GM12878 (cell line): ENCODE measurements around the gene SLC30A7. TPM values are rescaled to one million over a fixed set of nuclear protein-coding genes. Genes with fewer than 3 reads are reported as not detected.
A peak's percentile ranks its signal among the peaks of the same experiment; 100 is the strongest.

ENCODE experiments used
- ATAC-seq: fragments of 200-7000 bp; cut with Tn5 transposase; 3 replicates; pipeline ENCODE4 v1.9.1; 2020; ENCODE audit warnings: mild to moderate bottlenecking, moderate library complexity
- BruUV-seq: library from RNA; stranded (reverse); fragments of 400-500 nt; replicated peaks from 2 replicates; lab custom pipeline; 2021; lab: Mats Ljungman, UMichigan
- CTCF ChIA-PET: fragments of 300-600 bp; sonication (Branson Sonifier 250); formaldehyde crosslinking; extraction: SDS; loops from one replicate; lab custom pipeline; 2021; ENCODE audit warnings: inconsistent platforms; lab: Yijun Ruan, JAX
- POLR2A ChIA-PET: fragments of 350-600 bp; formaldehyde crosslinking; extraction: SDS; loops from one replicate; lab custom pipeline; 2021; ENCODE audit warnings: inconsistent platforms; lab: Charles Lee
- RAD21 ChIA-PET: fragments of 300-600 bp; sonication (Branson Sonifier 250); formaldehyde crosslinking; loops from one replicate; lab custom pipeline; 2023; ENCODE audit warnings: antibody characterized with exemption; ENCODE audit not compliant: unreplicated experiment; lab: Charles Lee
- SMC1A ChIA-PET: fragments of 300-600 bp; sonication (Branson Sonifier 250); formaldehyde crosslinking; loops from one replicate; lab custom pipeline; 2023; ENCODE audit not compliant: unreplicated experiment, uncharacterized antibody; lab: Charles Lee
- DNase-seq: peaks from one replicate; pipeline ENCODE4 v3.0.0-alpha.2; 2011; ENCODE audit warnings: low read depth, low spot score
- FAIRE-seq: peaks from 3 replicates; lab custom pipeline; 2011; peaks lifted over from hg19 to GRCh38; lab: Jason Lieb, UNC
- H2AFZ ChIP-seq: 2 replicates; pipeline ENCODE4 v1.6.0; 2011; ENCODE audit warnings: low read depth, low read length, control low read depth; ENCODE audit not compliant: control insufficient read depth
- H3K27ac ChIP-seq: 2 replicates; pipeline ENCODE4 v1.5.1; 2011; ENCODE audit warnings: control low read depth; ENCODE audit not compliant: control insufficient read depth, insufficient read depth
- H3K27me3 ChIP-seq, 2 experiments: replicated peaks in 1 of 2; 2 replicates each; pipeline versions ENCODE4 v1.6.0 to v1.6.1; 2011; ENCODE audit warnings: low read length in 1 of 2; ENCODE audit not compliant: control insufficient read depth in 2 of 2, insufficient read depth in 2 of 2
- H3K36me3 ChIP-seq, 2 experiments: 2 replicates each; pipeline ENCODE4 v1.5.1; 2011; ENCODE audit warnings: low read length in 1 of 2; ENCODE audit not compliant: control insufficient read depth in 2 of 2, insufficient read depth in 2 of 2
- H3K4me1 ChIP-seq: 2 replicates; pipeline ENCODE4 v1.6.1; 2011; ENCODE audit warnings: mild to moderate bottlenecking, low read length, moderate library complexity, mixed read lengths; ENCODE audit not compliant: control insufficient read depth, insufficient read depth
- H3K4me2 ChIP-seq: 2 replicates; pipeline ENCODE4 v1.6.0; 2011; ENCODE audit warnings: control low read depth; ENCODE audit not compliant: control insufficient read depth, insufficient read depth
- H3K4me3 ChIP-seq: fragments of 200-600 bp; sonication (generic); 2 replicates; pipeline ENCODE4 v1.5.1; 2016
- H3K79me2 ChIP-seq: 2 replicates; pipeline ENCODE4 v1.6.0; 2011; ENCODE audit warnings: low read length; ENCODE audit not compliant: control insufficient read depth, insufficient read depth
- H3K9ac ChIP-seq: 2 replicates; pipeline ENCODE4 v1.8.0; 2011; ENCODE audit warnings: low read length, control low read depth, mixed read lengths; ENCODE audit not compliant: control insufficient read depth, insufficient read depth
- H3K9me3 ChIP-seq: replicated peaks from 3 replicates; pipeline ENCODE4 v1.5.1; 2011; ENCODE audit warnings: mild to moderate bottlenecking, low read length; ENCODE audit not compliant: control insufficient read depth, insufficient read depth
- H4K20me1 ChIP-seq: 2 replicates; pipeline ENCODE4 v1.6.0; 2011; ENCODE audit not compliant: control insufficient read depth, insufficient read depth
- CBX3 ChIP-seq: fragments of 200-600 bp; sonication (generic); IDR thresholded peaks from 2 replicates; pipeline ENCODE4 v1.6.1; 2016; ENCODE audit warnings: low read depth, borderline replicate concordance
- CBX5 ChIP-seq: sonication (generic); IDR thresholded peaks from 2 replicates; pipeline ENCODE4 v1.6.1; 2016; ENCODE audit warnings: low read depth, moderate library complexity, mild to moderate bottlenecking, inconsistent platforms
- EP300 ChIP-seq, 2 experiments: fragments of 150-350 bp in 1 of 2; IDR thresholded peaks; 2 replicates each; pipeline ENCODE4 v1.6.1; 2011 to 2012; ENCODE audit warnings: low read depth in 2 of 2, low read length in 2 of 2, borderline replicate concordance in 1 of 2, improper control_type of control experiment in 1 of 2, inconsistent platforms in 1 of 2; ENCODE audit not compliant: control insufficient read depth in 1 of 2
- FOXK2 ChIP-seq: fragments of 450-650 bp; IDR thresholded peaks from 2 replicates; pipeline ENCODE4 v1.6.1; 2017; ENCODE audit warnings: mild to moderate bottlenecking, moderate library complexity
- HDAC2 ChIP-seq: fragments of 200-600 bp; sonication (generic); IDR thresholded peaks from 2 replicates; pipeline ENCODE4 v1.6.1; 2017
- MTA3 ChIP-seq: IDR thresholded peaks from 2 replicates; pipeline ENCODE4 v1.6.1; 2012; ENCODE audit warnings: low read length, inconsistent platforms, borderline replicate concordance
- NFYA ChIP-seq: IDR thresholded peaks from 2 replicates; pipeline ENCODE4 v1.6.1; 2011; ENCODE audit warnings: low read depth, mild to moderate bottlenecking, low read length, improper control_type of control experiment, borderline replicate concordance
- RBBP5 ChIP-seq: fragments of 200-600 bp; sonication (generic); conservative IDR thresholded peaks from 2 replicates; pipeline ENCODE4 v1.6.1; 2016
- RELA ChIP-seq: fragments of 450-650 bp; IDR thresholded peaks from 2 replicates; pipeline ENCODE4 v1.8.0; 2014; ENCODE audit warnings: borderline replicate concordance; ENCODE audit not compliant: partially characterized antibody
- SKIL ChIP-seq: fragments of 450-650 bp; IDR thresholded peaks from 2 replicates; pipeline ENCODE4 v1.6.1; 2017; ENCODE audit warnings: mild to moderate bottlenecking, low read depth, inconsistent platforms; ENCODE audit not compliant: poor library complexity, severe bottlenecking
- SP1 ChIP-seq: IDR thresholded peaks from one replicate; pipeline ENCODE4 v1.6.1; 2011; ENCODE audit warnings: low read depth, low read length
- SPI1 ChIP-seq: IDR thresholded peaks from 2 replicates; pipeline ENCODE4 v1.6.1; 2011; ENCODE audit warnings: low read depth, mild to moderate bottlenecking, low read length, moderate library complexity, borderline replicate concordance; ENCODE audit not compliant: insufficient read depth
- TARDBP ChIP-seq: IDR thresholded peaks from 2 replicates; pipeline ENCODE4 v1.6.1; 2016; ENCODE audit warnings: borderline replicate concordance
- YY1 ChIP-seq: IDR thresholded peaks from 2 replicates; pipeline ENCODE4 v1.6.1; 2011; ENCODE audit warnings: low read depth, mild to moderate bottlenecking, low read length
- WGBS: methylation state at CpG from one replicate; pipeline ENCODE4 v1.1.6; 2016; ENCODE audit warnings: low lambda C conversion rate; ENCODE audit not compliant: insufficient replicate concordance, insufficient coverage; ENCODE audit errors: missing lambda C conversion rate; 5-methylcytosine and 5-hydroxymethylcytosine counted together
- in situ Hi-C: fragments of 300-500 bp; cut with MboI; formaldehyde crosslinking; loops from 9 replicates; pipeline ENCODE4 v1.14.3; 2018; ENCODE audit warnings: mixed read lengths
- intact Hi-C: fragments of 100-400 bp; cut with micrococcal nuclease; formaldehyde crosslinking; loops from one replicate; pipeline ENCODE4 v1.14.2; 2022; ENCODE audit not compliant: unreplicated experiment
- polyA plus RNA-seq, 11 experiments: library from polyadenylated mRNA; depleted of rRNA in 4 of 11; unstranded in 6 of 11; stranded (reverse) in 5 of 11; fragments of >200 nt; fragmentation: Nextera tagmentation in 4 of 11; fragmentation: Illumina TruSeq in 1 of 11; extraction: Ambion mirVana in 4 of 11; extraction: Trizol in 1 of 11; gene quantifications; 1 replicate in 1 of 11; 2 replicates in 10 of 11; pipeline versions ENCODE4 v1.2.1 to v1.2.3, GENCODE V29; 2011 to 2016; ENCODE audit warnings: inconsistent platforms in 2 of 11, missing spikeins in 2 of 11, low read depth in 1 of 11
- total RNA-seq, 4 experiments: library from RNA; depleted of rRNA in 3 of 4; stranded (reverse); fragments of >200 nt in 3 of 4; fragmentation: Illumina TruSeq in 1 of 4; extraction: Trizol in 1 of 4; gene quantifications; 2 replicates each; pipeline versions ENCODE4 v1.2.1 to v1.2.3, GENCODE V29; 2013 to 2021
- TF ChIP-seq, protein P1 (sequence below): fragments of 450-650 bp; formaldehyde crosslinking; IDR thresholded peaks from 2 replicates; pipeline ENCODE4 v1.5.0; 2022; ENCODE audit warnings: mild to moderate bottlenecking, missing genetic modification characterization

SLC30A7 gene
- total and polyA plus RNA-seq, 10 of the 15 experiments (the other 5 are each of a cell fraction or from before 2014, with no cell fraction given), result 4.4 to 23.3 (median 16.9) TPM

- H3K27ac ChIP-seq, result peak overlapping the region; percentile 94
- ATAC-seq, result peak; percentile 54
- H3K79me2 ChIP-seq, result peaks cover 63% of the 10 kb centered on the region
- ChIA-PET CTCF (interaction anchor here (0.7 to 1.6 kb wide), 7 partner anchors 12 to 411 kb away, joined by 3 to 5 read pairs (median 4); no protein-coding TSS in a partner anchor), POLR2A (no interaction called here), SMC1A (interaction anchor here (0.6 to 2.7 kb wide), 6 partner anchors 10 to 331 kb away, joined by 3 to 8 read pairs (median 6); no protein-coding TSS in a partner anchor), RAD21 (interaction anchor here (1.0 to 1.7 kb wide), 4 partner anchors 24 to 330 kb away, joined by 3 to 4 read pairs (median 4); no protein-coding TSS in a partner anchor)
- H3K9ac ChIP-seq, result 0 out of 2 replicates have a peak overlapping the region, but pooled peaks have one; percentile 1
- intact Hi-C loops (loop anchor here (5.0 kb wide), 3 partner anchors 95 to 210 kb away; partner anchors contain the start of gene S1PR1), in situ Hi-C loops (no loop called here)
- peaks cover 18% of the 10 kb centered on the region for H3K4me1 ChIP-seq
- H2AFZ ChIP-seq, result peak overlapping the region; percentile 63
- no peak for DNase-seq
- 81% methylated on average over 6 of the region's 6 CpGs for WGBS
- H4K20me1 ChIP-seq, result no peaks in the 10 kb centered on the region
- H3K27me3 ChIP-seq, result no peaks in the 10 kb centered on the region
- FAIRE-seq, result no peak
- TF ChIP-seq SKIL (peak; percentile 42), RELA (no peak), HDAC2 (no peak), EP300 (IDR thresholded peaks at IDR 0.05; ENCODE audit: borderline replicate concordance in 1 of 2, control insufficient read depth in 1 of 2, low read depth in 2 of 2, low read length in 2 of 2) (no peak), SP1 (no peak), CBX5 (0 out of 2 replicates have a peak, but pooled peaks have one; percentile 70), SPI1 (peak; percentile 42; the same call in 1 of the 2 replicates), CBX3 (no peak), MTA3 (no peak), NFYA (no peak), YY1 (peak; percentile 83), FOXK2 (no peak), TARDBP (no peak), RBBP5 (no peak)
- TF ChIP-seq, protein P1, sequence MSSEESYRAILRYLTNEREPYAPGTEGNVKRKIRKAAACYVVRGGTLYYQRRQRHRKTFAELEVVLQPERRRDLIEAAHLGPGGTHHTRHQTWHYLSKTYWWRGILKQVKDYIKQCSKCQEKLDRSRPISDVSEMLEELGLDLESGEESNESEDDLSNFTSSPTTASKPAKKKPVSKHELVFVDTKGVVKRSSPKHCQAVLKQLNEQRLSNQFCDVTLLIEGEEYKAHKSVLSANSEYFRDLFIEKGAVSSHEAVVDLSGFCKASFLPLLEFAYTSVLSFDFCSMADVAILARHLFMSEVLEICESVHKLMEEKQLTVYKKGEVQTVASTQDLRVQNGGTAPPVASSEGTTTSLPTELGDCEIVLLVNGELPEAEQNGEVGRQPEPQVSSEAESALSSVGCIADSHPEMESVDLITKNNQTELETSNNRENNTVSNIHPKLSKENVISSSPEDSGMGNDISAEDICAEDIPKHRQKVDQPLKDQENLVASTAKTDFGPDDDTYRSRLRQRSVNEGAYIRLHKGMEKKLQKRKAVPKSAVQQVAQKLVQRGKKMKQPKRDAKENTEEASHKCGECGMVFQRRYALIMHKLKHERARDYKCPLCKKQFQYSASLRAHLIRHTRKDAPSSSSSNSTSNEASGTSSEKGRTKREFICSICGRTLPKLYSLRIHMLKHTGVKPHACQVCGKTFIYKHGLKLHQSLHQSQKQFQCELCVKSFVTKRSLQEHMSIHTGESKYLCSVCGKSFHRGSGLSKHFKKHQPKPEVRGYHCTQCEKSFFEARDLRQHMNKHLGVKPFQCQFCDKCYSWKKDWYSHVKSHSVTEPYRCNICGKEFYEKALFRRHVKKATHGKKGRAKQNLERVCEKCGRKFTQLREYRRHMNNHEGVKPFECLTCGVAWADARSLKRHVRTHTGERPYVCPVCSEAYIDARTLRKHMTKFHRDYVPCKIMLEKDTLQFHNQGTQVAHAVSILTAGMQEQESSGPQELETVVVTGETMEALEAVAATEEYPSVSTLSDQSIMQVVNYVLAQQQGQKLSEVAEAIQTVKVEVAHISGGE, result no peak
- no TSS peak for BruUV-seq
- no peaks in the 10 kb centered on the region; the same call in 1 of the 3 replicates for H3K9me3 ChIP-seq
- H3K4me3 ChIP-seq, result peak overlapping the region; percentile 74
- H3K4me2 ChIP-seq, result peak overlapping the region; percentile 87
- H3K36me3 ChIP-seq, result no peaks in the 10 kb centered on the region
Observed at GRCh38 chr1:101027194-101027772, 131.4 kb downstream of the SLC30A7 start.
